ENCODE data around the gene C1orf141.

DNA sequence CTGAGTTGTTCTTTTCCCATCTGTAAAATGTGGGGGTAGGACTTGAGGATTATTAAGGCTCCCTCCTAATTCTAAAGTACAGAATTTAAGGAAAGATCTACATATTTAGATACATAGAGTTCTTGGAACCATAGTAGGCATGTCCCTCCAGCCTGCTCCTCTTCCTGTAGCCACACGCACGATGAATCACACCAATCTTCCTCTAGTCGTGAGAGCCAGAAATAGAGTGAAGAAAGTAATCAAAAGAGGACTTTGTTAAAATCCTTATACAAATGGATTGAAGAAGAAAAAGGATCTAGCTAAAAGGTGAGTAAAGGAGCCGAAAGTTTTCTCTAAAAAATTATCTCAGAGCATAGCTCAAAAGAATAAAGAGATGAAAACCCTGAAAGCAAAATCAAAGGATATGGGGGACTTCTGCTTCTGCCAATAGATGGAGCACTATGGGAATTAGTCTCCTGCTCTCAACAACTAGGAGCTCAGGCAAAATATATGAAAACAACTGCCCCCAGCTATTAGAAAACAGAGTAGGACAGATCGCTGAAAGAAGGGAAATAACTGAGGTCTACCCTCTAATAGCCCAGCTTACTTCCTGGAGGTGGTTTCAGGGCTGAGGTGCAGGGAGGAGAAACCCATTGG is 8.5 kb downstream of the C1orf141 start:
- TF ChIP-seq, protein P1, sequence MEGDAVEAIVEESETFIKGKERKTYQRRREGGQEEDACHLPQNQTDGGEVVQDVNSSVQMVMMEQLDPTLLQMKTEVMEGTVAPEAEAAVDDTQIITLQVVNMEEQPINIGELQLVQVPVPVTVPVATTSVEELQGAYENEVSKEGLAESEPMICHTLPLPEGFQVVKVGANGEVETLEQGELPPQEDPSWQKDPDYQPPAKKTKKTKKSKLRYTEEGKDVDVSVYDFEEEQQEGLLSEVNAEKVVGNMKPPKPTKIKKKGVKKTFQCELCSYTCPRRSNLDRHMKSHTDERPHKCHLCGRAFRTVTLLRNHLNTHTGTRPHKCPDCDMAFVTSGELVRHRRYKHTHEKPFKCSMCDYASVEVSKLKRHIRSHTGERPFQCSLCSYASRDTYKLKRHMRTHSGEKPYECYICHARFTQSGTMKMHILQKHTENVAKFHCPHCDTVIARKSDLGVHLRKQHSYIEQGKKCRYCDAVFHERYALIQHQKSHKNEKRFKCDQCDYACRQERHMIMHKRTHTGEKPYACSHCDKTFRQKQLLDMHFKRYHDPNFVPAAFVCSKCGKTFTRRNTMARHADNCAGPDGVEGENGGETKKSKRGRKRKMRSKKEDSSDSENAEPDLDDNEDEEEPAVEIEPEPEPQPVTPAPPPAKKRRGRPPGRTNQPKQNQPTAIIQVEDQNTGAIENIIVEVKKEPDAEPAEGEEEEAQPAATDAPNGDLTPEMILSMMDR (IDR thresholded peaks at IDR 0.05) = no peak
- TF ChIP-seq GABPB1 (CRISPR knock-in tag; IDR thresholded peaks at IDR 0.05) = no peak
- TF ChIP-seq PRRX2 (CRISPR knock-in tag; IDR thresholded peaks at IDR 0.05) = no peak
- no peak for TF ChIP-seq RELA (CRISPR knock-in tag; IDR thresholded peaks at IDR 0.05; ENCODE audit: borderline replicate concordance)
- TF ChIP-seq ZBTB21 (CRISPR knock-in tag; IDR thresholded peaks at IDR 0.05; ENCODE audit: borderline replicate concordance) = no peak
- TF ChIP-seq, protein P2, sequence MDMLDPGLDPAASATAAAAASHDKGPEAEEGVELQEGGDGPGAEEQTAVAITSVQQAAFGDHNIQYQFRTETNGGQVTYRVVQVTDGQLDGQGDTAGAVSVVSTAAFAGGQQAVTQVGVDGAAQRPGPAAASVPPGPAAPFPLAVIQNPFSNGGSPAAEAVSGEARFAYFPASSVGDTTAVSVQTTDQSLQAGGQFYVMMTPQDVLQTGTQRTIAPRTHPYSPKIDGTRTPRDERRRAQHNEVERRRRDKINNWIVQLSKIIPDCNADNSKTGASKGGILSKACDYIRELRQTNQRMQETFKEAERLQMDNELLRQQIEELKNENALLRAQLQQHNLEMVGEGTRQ (CRISPR knock-in tag; IDR thresholded peaks at IDR 0.05) = no peak
- TF ChIP-seq MAX (CRISPR knock-in tag; IDR thresholded peaks at IDR 0.05) = no peak
- TF ChIP-seq JUN (CRISPR knock-in tag; IDR thresholded peaks at IDR 0.05) = no peak
- no peak for TF ChIP-seq NR2C2 (CRISPR knock-in tag; IDR thresholded peaks at IDR 0.05)
- no peak for TF ChIP-seq STAT6 (CRISPR knock-in tag; conservative IDR thresholded peaks at IDR 0.05; ENCODE audit: low read depth)
